HCT116 (cell line): ENCODE measurements around the gene ARL5C. TPM values are rescaled to one million over a fixed set of nuclear protein-coding genes. Genes with fewer than 3 reads are reported as not detected.
A peak's percentile ranks its signal among the peaks of the same experiment; 100 is the strongest.

Experiments
- ATAC-seq: fragments of 200-7000 bp; cut with Tn5 transposase; 2 replicates; pipeline ENCODE4 v1.9.1; 2020; ENCODE audit warnings: mild to moderate bottlenecking, moderate library complexity
- BruUV-seq: library from RNA; stranded (reverse); fragments of 400-500 nt; replicated peaks from 2 replicates; lab custom pipeline; 2021; lab: Mats Ljungman, UMichigan
- CTCF ChIA-PET: fragments of 300-600 bp; sonication (Branson Sonifier 250); formaldehyde crosslinking; loops from one replicate; lab custom pipeline; 2021; ENCODE audit warnings: antibody characterized with exemption; lab: Charles Lee
- POLR2A ChIA-PET: fragments of 300-600, 350-600 bp; sonication (Branson Sonifier 250); formaldehyde crosslinking; loops from one replicate; lab custom pipeline; 2021; ENCODE audit warnings: antibody characterized with exemption; lab: Charles Lee
- RAD21 ChIA-PET, 2 experiments: fragments of 300-600 bp; sonication (Branson Sonifier 250); formaldehyde crosslinking; loops; one replicate each; lab custom pipeline; 2023; ENCODE audit warnings: low total read pairs in 2 of 2; ENCODE audit not compliant: uncharacterized antibody in 2 of 2, unreplicated experiment in 2 of 2, low non-redundant PET in 1 of 2; lab: Charles Lee
- DNase-seq: peaks from one replicate; pipeline ENCODE4 v3.0.0-alpha.2; 2010; ENCODE audit warnings: low read depth, low spot score
- H2AFZ ChIP-seq: fragments of 200-600 bp; shearing (Covaris generic), sonication (generic); 2 replicates; pipeline ENCODE4 v1.6.1; 2017; ENCODE audit warnings: low read depth, mixed run types, mixed read lengths, antibody characterized with exemption, low read length; ENCODE audit not compliant: poor library complexity, severe bottlenecking
- H3K27ac ChIP-seq: 2 replicates; pipeline ENCODE4 v1.5.1; 2012; ENCODE audit warnings: low read depth, low read length
- H3K27me3 ChIP-seq: fragments of 200-600 bp; sonication (generic); 2 replicates; pipeline ENCODE4 v1.6.1; 2016; ENCODE audit warnings: mixed run types, low read length, mixed read lengths; ENCODE audit not compliant: insufficient read depth
- H3K36me3 ChIP-seq, 2 experiments: fragments of 200-500 bp in 1 of 2; fragments of 200-600 bp in 1 of 2; sonication (Bioruptor generic) in 1 of 2; sonication (generic) in 1 of 2; 2 replicates each; pipeline versions ENCODE4 v1.5.1 to v1.6.1; 2014 to 2016; ENCODE audit warnings: low read length in 2 of 2, inconsistent platforms in 1 of 2, mixed read lengths in 1 of 2, mixed run types in 1 of 2; ENCODE audit not compliant: insufficient read depth in 2 of 2, control insufficient read depth in 1 of 2
- H3K4me1 ChIP-seq, 2 experiments: fragments of 200-600 bp in 1 of 2; sonication (generic) in 1 of 2; 2 replicates each; pipeline versions ENCODE4 v1.5.1 to v1.6.1; 2012 to 2017; ENCODE audit warnings: low read length in 2 of 2, inconsistent platforms in 1 of 2, mild to moderate bottlenecking in 1 of 2, mixed read lengths in 1 of 2, mixed run types in 1 of 2, moderate library complexity in 1 of 2; ENCODE audit not compliant: insufficient read depth in 2 of 2, control insufficient read depth in 1 of 2
- H3K4me2 ChIP-seq: fragments of 200-600 bp; sonication (generic); 2 replicates; pipeline ENCODE4 v1.6.1; 2017; ENCODE audit warnings: mixed run types, low read length, mixed read lengths
- H3K4me3 ChIP-seq, 2 experiments: fragments of 200-600 bp in 1 of 2; sonication (generic) in 1 of 2; replicated peaks in 1 of 2; 2 replicates each; pipeline ENCODE4 v1.5.1; 2011 to 2016; ENCODE audit warnings: low read length in 2 of 2, control low read depth in 1 of 2, low read depth in 1 of 2, mild to moderate bottlenecking in 1 of 2, mixed read lengths in 1 of 2, mixed run types in 1 of 2
- H3K79me2 ChIP-seq: fragments of 200-600 bp; sonication (generic); 2 replicates; pipeline ENCODE4 v1.6.1; 2017; ENCODE audit warnings: mild to moderate bottlenecking, mixed run types, low read length, moderate library complexity, mixed read lengths; ENCODE audit not compliant: insufficient read depth
- H3K9ac ChIP-seq: fragments of 200-600 bp; sonication (generic); 2 replicates; pipeline ENCODE4 v1.6.1; 2016; ENCODE audit warnings: low read length, mixed read lengths
- H3K9me2 ChIP-seq: fragments of 200-600 bp; sonication (generic), shearing (Covaris generic); 2 replicates; pipeline ENCODE4 v1.6.1; 2017; ENCODE audit warnings: mixed run types, mild to moderate bottlenecking, moderate library complexity; ENCODE audit not compliant: insufficient read depth
- H3K9me3 ChIP-seq, 2 experiments: fragments of 200-500 bp in 1 of 2; fragments of 200-600 bp in 1 of 2; sonication (Bioruptor generic) in 1 of 2; sonication (generic) in 1 of 2; 2 replicates each; pipeline ENCODE4 v1.6.1; 2014 to 2017; ENCODE audit warnings: low read length in 2 of 2, mixed read lengths in 2 of 2, inconsistent platforms in 1 of 2, low read depth in 1 of 2, mild to moderate bottlenecking in 1 of 2, mixed run types in 1 of 2, moderate library complexity in 1 of 2; ENCODE audit not compliant: control insufficient read depth in 1 of 2, insufficient read depth in 1 of 2
- H4K20me1 ChIP-seq: fragments of 200-600 bp; sonication (generic), shearing (Covaris generic); 2 replicates; pipeline ENCODE4 v1.6.1; 2017; ENCODE audit warnings: mixed run types, mild to moderate bottlenecking, moderate library complexity; ENCODE audit not compliant: insufficient read depth
- ATF3 ChIP-seq: IDR thresholded peaks from 2 replicates; pipeline ENCODE4 v1.6.1; 2012
- CTCF ChIP-seq, 3 experiments: fragments of 200-600 bp in 1 of 3; sonication (generic) in 1 of 3; IDR thresholded peaks in 2 of 3; conservative IDR thresholded peaks in 1 of 3; 2 replicates each; pipeline ENCODE4 v1.5.1; 2012 to 2017; ENCODE audit warnings: low read depth in 2 of 3, low read length in 2 of 3, antibody characterized with exemption in 1 of 3, borderline replicate concordance in 1 of 3, control low read depth in 1 of 3, mild to moderate bottlenecking in 1 of 3, mixed read lengths in 1 of 3, mixed run types in 1 of 3, moderate library complexity in 1 of 3; ENCODE audit not compliant: insufficient read depth in 1 of 3
- EGR1 ChIP-seq: IDR thresholded peaks from 2 replicates; pipeline ENCODE4 v1.6.1; 2012; ENCODE audit warnings: low read depth
- EZH2phosphoT487 ChIP-seq: fragments of 200-600 bp; IDR thresholded peaks from 2 replicates; pipeline ENCODE4 v1.6.1; 2018; ENCODE audit warnings: antibody characterized with exemption, borderline replicate concordance
- SIN3A ChIP-seq: IDR thresholded peaks from 2 replicates; pipeline ENCODE4 v1.6.1; 2012; ENCODE audit warnings: low read depth
- SP1 ChIP-seq: IDR thresholded peaks from 2 replicates; pipeline ENCODE4 v1.6.1; 2012; ENCODE audit warnings: low read depth
- YY1 ChIP-seq: IDR thresholded peaks from 2 replicates; pipeline ENCODE4 v1.6.1; 2011; ENCODE audit warnings: low read length, low read depth, moderate library complexity, mild to moderate bottlenecking; ENCODE audit not compliant: insufficient replicate concordance; ENCODE audit errors: extremely low read depth
- ZNF274 ChIP-seq: fragments of 200-500 bp; sonication (Bioruptor generic); IDR thresholded peaks from 2 replicates; pipeline ENCODE4 v1.6.1; 2014; ENCODE audit warnings: mild to moderate bottlenecking, low read depth, low read length, inconsistent platforms
- intact Hi-C: fragments of 100-400 bp; cut with micrococcal nuclease; formaldehyde crosslinking; loops from 2 replicates; pipeline ENCODE4 v1.10.0; 2022
- total RNA-seq: library from RNA; stranded (reverse); gene quantifications from one replicate; pipeline ENCODE4 v1.2.1, GENCODE V29; 2021; ENCODE audit not compliant: unreplicated experiment

The ARL5C gene
- total RNA-seq, 1 experiment from 2014 or later = not detected

GRCh38 chr17:39139161-39139511 is 26.8 kb downstream of the ARL5C start:
- Histone ChIP-seq H3K4me2 (peak overlapping the region; percentile 37), H3K27ac (no peak overlapping the region), H3K9me3 (no peaks in the 10 kb centered on the region), H3K4me3 (no peak overlapping the region), H4K20me1 (no peaks in the 10 kb centered on the region), H3K9me2 (no peaks in the 10 kb centered on the region), H3K36me3 (no peaks in the 10 kb centered on the region), H3K4me1 (peaks cover 5 to 12% of the 10 kb centered on the region in 2 experiments; a peak in 3 of 4 replicates), H3K9ac (no peak overlapping the region), H3K79me2 (no peaks in the 10 kb centered on the region), H2AFZ (no peak overlapping the region), H3K27me3 (no peaks in the 10 kb centered on the region)
- POLR2A ChIA-PET = no interaction called here
- no TSS peak for BruUV-seq
- DNase-seq = no peak
- intact Hi-C loops = no loop called here
- peak; percentile 77 for ATAC-seq
- RAD21 ChIA-PET = no interaction called here
- CTCF ChIA-PET = interaction anchor here (1.1 kb wide), 1 partner anchor 156 kb away, joined by 3 read pairs; no protein-coding TSS in a partner anchor
- TF ChIP-seq ZNF274 (no peak), YY1 (no peak), EGR1 (no peak), EZH2phosphoT487 (no peak), ATF3 (no peak), SP1 (no peak), SIN3A (no peak), CTCF (IDR thresholded peaks at IDR 0.05 in 2 of 3, conservative IDR thresholded peaks at IDR 0.05 in 1 of 3; ENCODE audit: borderline replicate concordance in 1 of 3, insufficient read depth in 1 of 3, low read depth in 2 of 3, low read length in 2 of 3) (no peak)
